Measurements from ENCODE around the gene ADTRP.
"Not testable (repeated sequence)": the region's sequence is repeated elsewhere in the genome, so short reads cannot be mapped to it uniquely, and the experiment has no call there.

GRCh38 chr6:11689400-11689799, 89.2 kb downstream of the ADTRP start:
- not testable (repeated sequence) for TF ChIP-seq CTCF (IDR thresholded peaks at IDR 0.05); POLR2AphosphoS5 (IDR thresholded peaks at IDR 0.05; ENCODE audit: insufficient read depth in 1 of 2, low read depth in 1 of 2); POLR2A (IDR thresholded peaks at IDR 0.05)
